Keratinocyte (primary cell): Measurements from ENCODE around the gene CTSA. TPM values are rescaled to one million over a fixed set of nuclear protein-coding genes. Genes with fewer than 3 reads are reported as not detected.
"Not testable (repeated sequence)": the region's sequence is repeated elsewhere in the genome, so short reads cannot be mapped to it uniquely, and the experiment has no call there.

ENCODE experiments used
- DNase-seq: peaks from one replicate; pipeline ENCODE4 v3.0.0-alpha.2; 2011; ENCODE audit warnings: low read depth, missing footprints, low spot score
- FAIRE-seq: peaks from 2 replicates; lab custom pipeline; 2011; peaks lifted over from hg19 to GRCh38; lab: Jason Lieb, UNC
- H2AFZ ChIP-seq: 2 replicates; pipeline ENCODE4 v1.6.0; 2012; ENCODE audit warnings: low read length, control low read depth, inconsistent platforms; ENCODE audit not compliant: control insufficient read depth
- H3K27ac ChIP-seq: 2 replicates; pipeline ENCODE4 v1.5.1; 2011; ENCODE audit warnings: low read length; ENCODE audit not compliant: control insufficient read depth, insufficient read depth
- H3K27me3 ChIP-seq: 3 replicates; pipeline ENCODE4 v1.6.0; 2011; ENCODE audit warnings: low read length; ENCODE audit not compliant: control insufficient read depth, insufficient read depth; ENCODE audit errors: extremely low read depth
- H3K36me3 ChIP-seq, 2 experiments: 2 replicates in 1 of 2; 3 replicates in 1 of 2; pipeline ENCODE4 v1.5.1; 2011; ENCODE audit warnings: low read length in 2 of 2, mild to moderate bottlenecking in 1 of 2; ENCODE audit not compliant: control insufficient read depth in 2 of 2, insufficient read depth in 2 of 2; ENCODE audit errors: extremely low read depth in 1 of 2
- H3K4me1 ChIP-seq: 3 replicates; pipeline ENCODE4 v1.5.1; 2011; ENCODE audit warnings: low read length; ENCODE audit not compliant: control insufficient read depth, insufficient read depth; ENCODE audit errors: extremely low read depth
- H3K4me2 ChIP-seq: 3 replicates; pipeline ENCODE4 v1.6.0; 2011; ENCODE audit warnings: low read depth, low read length; ENCODE audit not compliant: control insufficient read depth, insufficient read depth; ENCODE audit errors: extremely low read depth
- H3K4me3 ChIP-seq, 3 experiments: fragments of 200-600 bp in 1 of 3; sonication (generic) in 1 of 3; 2 replicates in 2 of 3; 3 replicates in 1 of 3; pipeline ENCODE4 v1.5.1; 2011 to 2016; ENCODE audit warnings: low read length in 3 of 3, mild to moderate bottlenecking in 3 of 3, control low read depth in 2 of 3, inconsistent platforms in 1 of 3, low read depth in 1 of 3, mixed read lengths in 1 of 3, mixed run types in 1 of 3, moderate library complexity in 1 of 3; ENCODE audit not compliant: control insufficient read depth in 2 of 3, insufficient read depth in 2 of 3; ENCODE audit errors: extremely low read depth in 1 of 3
- H3K79me2 ChIP-seq: 2 replicates; pipeline ENCODE4 v1.6.0; 2012; ENCODE audit warnings: low read length; ENCODE audit not compliant: control insufficient read depth, insufficient read depth
- H3K9ac ChIP-seq: 3 replicates; pipeline ENCODE4 v1.6.0; 2011; ENCODE audit warnings: low read length; ENCODE audit not compliant: control insufficient read depth, insufficient read depth; ENCODE audit errors: extremely low read depth
- H3K9me1 ChIP-seq: 3 replicates; pipeline ENCODE4 v1.6.0; 2011; ENCODE audit warnings: low read length; ENCODE audit not compliant: control insufficient read depth, insufficient read depth; ENCODE audit errors: extremely low read depth
- H3K9me3 ChIP-seq: 2 replicates; pipeline ENCODE4 v1.5.1; 2012; ENCODE audit warnings: low read depth, low read length; ENCODE audit not compliant: control insufficient read depth
- H4K20me1 ChIP-seq: 3 replicates; pipeline ENCODE4 v1.6.0; 2011; ENCODE audit warnings: low read length; ENCODE audit not compliant: control insufficient read depth, insufficient read depth; ENCODE audit errors: extremely low read depth
- CTCF ChIP-seq, 3 experiments: IDR thresholded peaks in 1 of 3; conservative IDR thresholded peaks in 1 of 3; optimal IDR thresholded peaks in 1 of 3; 2 replicates in 2 of 3; 3 replicates in 1 of 3; pipeline versions ENCODE3 to v1.5.1; 2011; ENCODE audit warnings: low read length in 3 of 3, mild to moderate bottlenecking in 3 of 3, moderate library complexity in 2 of 3, control low read depth in 1 of 3, inconsistent platforms in 1 of 3; ENCODE audit not compliant: insufficient read depth in 2 of 3; ENCODE audit errors: extremely low read depth in 1 of 3
- EZH2 ChIP-seq: IDR thresholded peaks from one replicate; pipeline ENCODE4 v1.6.1; 2012; ENCODE audit warnings: inconsistent platforms, mild to moderate bottlenecking, low read length, moderate library complexity
- dilution Hi-C: fragments of 300-500 bp; cut with MboI; formaldehyde crosslinking; loops from one replicate; pipeline ENCODE4 v1.7.0; 2020; ENCODE audit warnings: low sequenced_read_pairs; ENCODE audit not compliant: extremely low pct_ligation_motif_present
- polyA plus RNA-seq, 5 experiments: library from polyadenylated mRNA; depleted of rRNA in 3 of 5; stranded (reverse) in 3 of 5; stranded (forward) in 1 of 5; unstranded in 1 of 5; fragments of >200 nt; gene quantifications; 1 replicate in 1 of 5; 2 replicates in 3 of 5; 3 replicates in 1 of 5; pipeline versions ENCODE4 v1.2.1 to v1.2.3, GENCODE V29; 2011 to 2012; ENCODE audit warnings: missing spikeins in 2 of 5, low read depth in 1 of 5, low replicate concordance in 1 of 5

The CTSA gene
- polyA plus RNA-seq, 1 donor (not counting 4 experiments of a cell fraction or from before 2014, with no cell fraction given) = 38.6 TPM

DNA sequence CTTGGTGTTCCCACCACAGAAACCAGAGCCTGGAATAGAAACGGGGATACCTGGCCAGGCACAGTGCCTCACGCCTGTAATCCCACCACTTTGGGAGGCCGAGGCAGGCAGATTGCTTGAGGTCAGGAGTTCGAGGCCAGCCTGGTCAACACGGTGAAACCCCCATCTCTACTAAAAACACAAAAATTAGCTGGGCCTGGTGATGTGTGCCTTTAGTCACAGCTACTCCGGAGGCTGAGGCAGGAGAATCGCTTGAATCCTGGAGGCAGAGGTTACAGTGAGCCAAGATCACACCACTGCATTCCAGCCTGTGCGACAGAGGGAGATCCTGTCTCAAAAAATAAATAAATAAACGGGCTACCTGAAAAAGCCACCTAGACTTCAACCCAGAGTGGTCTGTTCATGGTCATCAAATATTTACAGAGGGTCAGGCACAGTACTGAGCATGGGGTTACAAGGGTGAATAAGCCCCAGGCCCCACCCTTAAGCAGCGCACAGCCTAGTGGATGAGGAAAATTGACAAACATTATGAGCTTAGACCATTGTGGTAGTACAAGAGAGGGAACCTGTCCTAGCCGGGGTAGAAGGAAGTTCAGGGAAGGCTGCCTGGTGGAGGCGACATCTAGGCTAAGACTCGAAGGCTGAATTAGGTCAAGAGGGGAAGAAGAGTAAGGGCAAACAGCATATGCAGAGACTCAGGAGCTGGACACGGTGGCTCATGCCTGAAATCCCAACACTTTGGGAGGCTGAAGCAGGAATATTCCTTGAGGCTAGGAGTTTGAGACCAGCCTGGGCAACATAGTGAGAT is 36.1 kb downstream of the CTSA start:
- Histone ChIP-seq H3K4me1 (no peaks in the 10 kb centered on the region), H4K20me1 (no peaks in the 10 kb centered on the region), H3K79me2 (no peaks in the 10 kb centered on the region), H3K27ac (no peak overlapping the region), H3K27me3 (peaks cover 2% of the 10 kb centered on the region), H3K4me3 (no peak overlapping the region), H3K4me2 (no peak overlapping the region), H2AFZ (no peak overlapping the region), H3K9ac (no peak overlapping the region), H3K36me3 (no peaks in the 10 kb centered on the region), H3K9me3 (no peaks in the 10 kb centered on the region), H3K9me1 (no peaks in the 10 kb centered on the region)
- DNase-seq (no peak), FAIRE-seq (no peak)
- TF ChIP-seq CTCF (optimal IDR thresholded peaks at IDR 0.05 in 1 of 3, IDR thresholded peaks at IDR 0.05 in 1 of 3, conservative IDR thresholded peaks at IDR 0.05 in 1 of 3; ENCODE audit: extremely low read depth in 1 of 3, insufficient read depth in 2 of 3, low read length in 3 of 3) (no peak), EZH2 (no peak)
- dilution Hi-C loops = no loop called here

GRCh38 chr20:45931680-45932079 is 40.5 kb downstream of the CTSA start:
- H2AFZ ChIP-seq, H3K27me3 ChIP-seq, H4K20me1 ChIP-seq, H3K36me3 ChIP-seq, FAIRE-seq, H3K9ac ChIP-seq, H3K4me2 ChIP-seq, H3K9me1 ChIP-seq, DNase-seq, dilution Hi-C loops, H3K4me3 ChIP-seq, H3K9me3 ChIP-seq, H3K27ac ChIP-seq: not testable (repeated sequence)
- H3K4me1 ChIP-seq = peaks cover 13% of the 10 kb centered on the region
- H3K79me2 ChIP-seq = peaks cover 24% of the 10 kb centered on the region
